Activated CD8-positive, alpha-beta T cell treated with anti-CD3 and anti-CD28 coated beads, Interleukin-2, amount 10 ng/mL, durations not matched to agents 7 days and 5 days (primary cell): Measurements from ENCODE around the gene TRAFD1. TPM values are rescaled to one million over a fixed set of nuclear protein-coding genes. Genes with fewer than 3 reads are reported as not detected.

ENCODE experiments used
- ATAC-seq: fragments of 150-1000 bp; cut with Tn5 transposase; one replicate; pipeline ENCODE4 v1.10.0; 2021; ENCODE audit warnings: moderate library complexity
- CTCF ChIA-PET: fragments of 350-600 bp; sonication (Branson Sonifier 250); formaldehyde crosslinking; loops from one replicate; lab custom pipeline; 2021; ENCODE audit warnings: antibody characterized with exemption; lab: Charles Lee
- POLR2A ChIA-PET: fragments of 350-600 bp; sonication (Branson Sonifier 250); formaldehyde crosslinking; loops from one replicate; lab custom pipeline; 2021; ENCODE audit warnings: antibody characterized with exemption; lab: Charles Lee
- DNase-seq: peaks from one replicate; pipeline ENCODE4 v3.0.0-alpha.2; 2020
- H3K27ac Mint-ChIP-seq: one replicate; pipeline ENCODE4 v1.8.0; 2021; ENCODE audit warnings: mild to moderate bottlenecking, mixed read lengths
- H3K27me3 Mint-ChIP-seq: one replicate; pipeline ENCODE4 v1.8.0; 2021; ENCODE audit warnings: low read depth, mixed read lengths
- H3K36me3 Mint-ChIP-seq: one replicate; pipeline ENCODE4 v1.8.0; 2021; ENCODE audit warnings: low read depth, mixed read lengths
- H3K4me1 Mint-ChIP-seq: one replicate; pipeline ENCODE4 v1.8.0; 2021; ENCODE audit warnings: low read depth, mixed read lengths
- H3K4me3 Mint-ChIP-seq: one replicate; pipeline ENCODE4 v1.8.0; 2021; ENCODE audit warnings: mild to moderate bottlenecking, mixed read lengths
- H3K9me3 Mint-ChIP-seq: one replicate; pipeline ENCODE4 v1.8.0; 2022; ENCODE audit warnings: mixed read lengths; ENCODE audit not compliant: insufficient read depth
- total RNA-seq, 2 experiments: library from RNA; stranded (reverse); gene quantifications; one replicate each; pipeline ENCODE4 v1.2.3, GENCODE V29; 2021

The TRAFD1 gene
- total RNA-seq, 2 experiments from 2014 or later = 54.6 to 55.9 TPM

- H3K36me3 Mint-ChIP-seq = peaks cover 34% of the 10 kb centered on the region
- peaks cover 9% of the 10 kb centered on the region for H3K4me1 Mint-ChIP-seq
- no peaks in the 10 kb centered on the region for H3K27me3 Mint-ChIP-seq
- ChIA-PET CTCF (no interaction called here), POLR2A (no interaction called here)
- no peaks in the 10 kb centered on the region for H3K9me3 Mint-ChIP-seq
- ATAC-seq (no peak), DNase-seq (no peak)
- no peak overlapping the region for H3K4me3 Mint-ChIP-seq
- no peak overlapping the region for H3K27ac Mint-ChIP-seq
Observed at GRCh38 chr12:112179916-112180315, 54.6 kb downstream of the TRAFD1 start.

GRCh38 chr12:112180422-112180821 is 55.1 kb downstream of the TRAFD1 start:
- Mint-ChIP-seq H3K4me3 (no peak overlapping the region), H3K9me3 (no peaks in the 10 kb centered on the region), H3K36me3 (peaks cover 30% of the 10 kb centered on the region), H3K4me1 (peaks cover 9% of the 10 kb centered on the region), H3K27me3 (no peaks in the 10 kb centered on the region), H3K27ac (no peak overlapping the region)
- no peak for ATAC-seq
- ChIA-PET POLR2A (no interaction called here), CTCF (no interaction called here)
- DNase-seq = no peak

- Mint-ChIP-seq H3K9me3 (no peaks in the 10 kb centered on the region), H3K4me3 (no peak overlapping the region), H3K27me3 (no peaks in the 10 kb centered on the region), H3K4me1 (peaks cover 9% of the 10 kb centered on the region), H3K27ac (no peak overlapping the region), H3K36me3 (peaks cover 22% of the 10 kb centered on the region)
- no peak for DNase-seq
- CTCF ChIA-PET = no interaction called here
- POLR2A ChIA-PET = no interaction called here
- no peak for ATAC-seq
Observed at GRCh38 chr12:112182499-112182898, 57.1 kb downstream of the TRAFD1 start.

- CTCF ChIA-PET = no interaction called here
- Mint-ChIP-seq H3K27ac (no peak overlapping the region), H3K4me1 (peaks cover 9% of the 10 kb centered on the region), H3K36me3 (peaks cover 22% of the 10 kb centered on the region), H3K4me3 (no peak overlapping the region), H3K27me3 (no peaks in the 10 kb centered on the region), H3K9me3 (no peaks in the 10 kb centered on the region)
- ATAC-seq (no peak), DNase-seq (no peak)
- POLR2A ChIA-PET = interaction anchor here (1.2 kb wide), 1 partner anchor 141 kb away, joined by 3 read pairs; no protein-coding TSS in a partner anchor
Observed at GRCh38 chr12:112183141-112184021, 58.0 kb downstream of the TRAFD1 start.

- H3K36me3 Mint-ChIP-seq = peaks cover 18% of the 10 kb centered on the region
- DNase-seq (no peak), ATAC-seq (no peak)
- ChIA-PET POLR2A (interaction anchor here (1.2 kb wide), 1 partner anchor 140 kb away, joined by 3 read pairs; no protein-coding TSS in a partner anchor), CTCF (no interaction called here)
- no peaks in the 10 kb centered on the region for H3K9me3 Mint-ChIP-seq
- no peak overlapping the region for H3K27ac Mint-ChIP-seq
- H3K27me3 Mint-ChIP-seq = no peaks in the 10 kb centered on the region
- no peak overlapping the region for H3K4me3 Mint-ChIP-seq
- H3K4me1 Mint-ChIP-seq = peaks cover 9% of the 10 kb centered on the region
Observed at GRCh38 chr12:112184056-112184887, 58.9 kb downstream of the TRAFD1 start.

- ChIA-PET POLR2A (no interaction called here), CTCF (no interaction called here)
- Mint-ChIP-seq H3K4me3 (no peak overlapping the region), H3K36me3 (peaks cover 19% of the 10 kb centered on the region), H3K27me3 (no peaks in the 10 kb centered on the region), H3K4me1 (peaks cover 9% of the 10 kb centered on the region), H3K27ac (no peak overlapping the region), H3K9me3 (no peaks in the 10 kb centered on the region)
- no peak for ATAC-seq
- no peak for DNase-seq
Observed at GRCh38 chr12:112185093-112185923, 59.9 kb downstream of the TRAFD1 start.

- no peak overlapping the region for H3K27ac Mint-ChIP-seq
- peaks cover 19% of the 10 kb centered on the region for H3K36me3 Mint-ChIP-seq
- no peak for ATAC-seq
- H3K27me3 Mint-ChIP-seq = no peaks in the 10 kb centered on the region
- CTCF ChIA-PET = no interaction called here
- DNase-seq = no peak
- POLR2A ChIA-PET = no interaction called here
- H3K4me1 Mint-ChIP-seq = peaks cover 6% of the 10 kb centered on the region
- H3K4me3 Mint-ChIP-seq = no peak overlapping the region
- no peaks in the 10 kb centered on the region for H3K9me3 Mint-ChIP-seq
Observed at GRCh38 chr12:112188130-112188830, 62.9 kb downstream of the TRAFD1 start.

GRCh38 chr12:112190231-112191025 is 65.1 kb downstream of the TRAFD1 start:
- POLR2A ChIA-PET = interaction anchor here (0.5 kb wide), 1 partner anchor 1833 kb away, joined by 3 read pairs; no protein-coding TSS in a partner anchor
- H3K27ac Mint-ChIP-seq = peak overlapping the region; percentile 31
- no peaks in the 10 kb centered on the region for H3K27me3 Mint-ChIP-seq

GRCh38 chr12:112191201-112191600 is 65.8 kb downstream of the TRAFD1 start:
- no peak for ATAC-seq
- ChIA-PET CTCF (interaction anchor here (1.0 kb wide), 1 partner anchor 196 kb away, joined by 3 read pairs; no protein-coding TSS in a partner anchor), POLR2A (no interaction called here)
- Mint-ChIP-seq H3K27me3 (no peaks in the 10 kb centered on the region), H3K27ac (no peak overlapping the region), H3K4me3 (no peak overlapping the region), H3K9me3 (no peaks in the 10 kb centered on the region), H3K36me3 (peaks cover 14% of the 10 kb centered on the region), H3K4me1 (no peaks in the 10 kb centered on the region)
- no peak for DNase-seq

More at GRCh38 chr12:112190231-112191025, 65.1 kb downstream of the TRAFD1 start:
- CTCF ChIA-PET = no interaction called here
- ATAC-seq = no peak
- H3K4me3 Mint-ChIP-seq = no peak overlapping the region
- no peaks in the 10 kb centered on the region for H3K4me1 Mint-ChIP-seq
- H3K9me3 Mint-ChIP-seq = no peaks in the 10 kb centered on the region
- no peak for DNase-seq
- peaks cover 14% of the 10 kb centered on the region for H3K36me3 Mint-ChIP-seq

- H3K27me3 Mint-ChIP-seq = no peaks in the 10 kb centered on the region
- no peak for DNase-seq
- no peak overlapping the region for H3K4me3 Mint-ChIP-seq
- no peaks in the 10 kb centered on the region for H3K4me1 Mint-ChIP-seq
- H3K9me3 Mint-ChIP-seq = no peaks in the 10 kb centered on the region
- POLR2A ChIA-PET = no interaction called here
- no peak for ATAC-seq
- H3K27ac Mint-ChIP-seq = peak overlapping the region; percentile 7
- peaks cover 14% of the 10 kb centered on the region for H3K36me3 Mint-ChIP-seq
- CTCF ChIA-PET = interaction anchor here (1.0 kb wide), 1 partner anchor 195 kb away, joined by 3 read pairs; no protein-coding TSS in a partner anchor
Observed at GRCh38 chr12:112191840-112192321, 66.5 kb downstream of the TRAFD1 start.
